Heart right ventricle (tissue), 16 donors: ENCODE measurements around the gene GAREM1. TPM values are rescaled to one million over a fixed set of nuclear protein-coding genes. Genes with fewer than 3 reads are reported as not detected.
"Not testable (repeated sequence)": the region's sequence is repeated elsewhere in the genome, so short reads cannot be mapped to it uniquely, and the experiment has no call there.

ENCODE experiments used
- ATAC-seq, 8 donors: fragments of 200-7000 bp; cut with Tn5 transposase; one replicate each; pipeline ENCODE4 v1.9.1; 2020; ENCODE audit warnings: mild to moderate bottlenecking in 8 of 8, moderate library complexity in 8 of 8, moderate number of reproducible peaks in 1 of 8
- DNase-seq, 2 donors: peaks; one replicate each; pipeline ENCODE4 v3.0.0-alpha.2; 2020
- H3K27ac ChIP-seq, 10 donors: fragments of 200-600 bp; sonication (generic) in 2 of 10; one replicate each; pipeline versions ENCODE4 v1.5.0 to v1.8.0; 2020 to 2022; ENCODE audit warnings: mild to moderate bottlenecking in 3 of 10
- H3K27me3 ChIP-seq, 7 donors: fragments of 200-600 bp; one replicate each; pipeline ENCODE4 v1.8.0; 2021 to 2022; ENCODE audit warnings: mild to moderate bottlenecking in 2 of 7
- H3K36me3 ChIP-seq, 9 donors: fragments of 200-600 bp; sonication (generic) in 1 of 9; one replicate each; pipeline versions ENCODE4 v1.5.0 to v1.8.0; 2020 to 2022; ENCODE audit warnings: mild to moderate bottlenecking in 2 of 9
- H3K4me1 ChIP-seq, 9 donors: fragments of 200-600 bp; sonication (generic) in 1 of 9; one replicate each; pipeline versions ENCODE4 v1.5.0 to v1.8.0; 2020 to 2022; ENCODE audit warnings: mild to moderate bottlenecking in 4 of 9
- H3K4me3 ChIP-seq, 10 donors: fragments of 200-600 bp; sonication (generic) in 2 of 10; one replicate each; pipeline versions ENCODE4 v1.5.0 to v1.8.0; 2020 to 2022; ENCODE audit warnings: mild to moderate bottlenecking in 7 of 10, moderate library complexity in 2 of 10
- H3K9me3 ChIP-seq, 11 donors: fragments of 200-600 bp in 10 of 11; sonication (generic) in 2 of 11; one replicate each; pipeline versions ENCODE4 v1.5.0 to v1.8.0; 2013 to 2022; ENCODE audit warnings: mild to moderate bottlenecking in 2 of 11, control low read depth in 1 of 11, moderate library complexity in 1 of 11
- CTCF ChIP-seq, 9 donors: fragments of 200-600 bp; sonication (generic) in 2 of 9; IDR thresholded peaks; one replicate each; pipeline versions ENCODE4 v1.5.0 to v1.8.0; 2021 to 2022; ENCODE audit warnings: antibody characterized with exemption in 9 of 9, mild to moderate bottlenecking in 5 of 9, moderate library complexity in 1 of 9
- WGBS, 2 donors: extraction: QIAGEN DNeasy Blood & Tissue Kit; methylation state at CpG; one replicate each; pipeline ENCODE4 v1.1.7; 2013; ENCODE audit warnings: inconsistent platforms in 1 of 2; 5-methylcytosine and 5-hydroxymethylcytosine counted together
- intact Hi-C, 10 donors: fragments of 100-400 bp; cut with DNase I; formaldehyde crosslinking; loops; one replicate each; pipeline versions ENCODE4 v1.11.1 to v1.14.2; 2022
- polyA plus RNA-seq, 2 donors: library from polyadenylated mRNA; stranded (reverse); fragments of 200-250 nt; gene quantifications; one replicate each; pipeline ENCODE4 v1.2.3, GENCODE V29; 2013
- total RNA-seq, 10 donors: library from RNA; stranded (reverse); fragmentation: NEBNext Ultra II Directional in 3 of 10; extraction: Animal tissue kit (Norgen Biotek cat#: 25700) in 3 of 10; gene quantifications; one replicate each; pipeline versions ENCODE4 v1.2.1 to v1.2.4, GENCODE V29; 2021 to 2023
- donor health status: Arrhythmogenic right ventricular cardiomyopathy.
- donor health status: ischemic (EF 13 %, LVEDD 7.1; RV severe dilation, severe dysfunction).
- donor health status: healthy with polysubstance abuse.
- donor health status: DM: no; HTN: yes; CAD: no.
- donor health status: DM: no; HTN: no; CAD: no.
- donor health status: ischemic (EF 25% LVEDD 6.9; RV normal size, moderate dysfunction).
- donor health status: ischemic (EF 25% LVEDD 5.7; RV mildly dilated, moderate dysfunction).
- donor health status: healthy.
- donor health status: DM: yes; HTN: yes; CAD: no.
- donor health status: Ischemic cardiomyopathy.
- donor health status: ischemic (EF 35%, LVEDD 5.7; RV mildly dilated, moderate dysfunction).
- donor health status: nonischemic (EF 11% LVEDD 7.7; RV severe dilation, severe dysfunction).
- donor health status: DM: yes; HTN: yes; CAD: no.
- donor health status: PGD.
- donor health status: ischemic (EF 29% LVEDD 5.4; RV normal size, mild dysfunction).
- donor health status: nonischemic (EF 23%, LVEDD 6.1; RV moderate dilation, normal function).

The GAREM1 gene
- total and polyA plus RNA-seq, 12 donors = 2.4 to 26.1 (median 13.4) TPM

DNA sequence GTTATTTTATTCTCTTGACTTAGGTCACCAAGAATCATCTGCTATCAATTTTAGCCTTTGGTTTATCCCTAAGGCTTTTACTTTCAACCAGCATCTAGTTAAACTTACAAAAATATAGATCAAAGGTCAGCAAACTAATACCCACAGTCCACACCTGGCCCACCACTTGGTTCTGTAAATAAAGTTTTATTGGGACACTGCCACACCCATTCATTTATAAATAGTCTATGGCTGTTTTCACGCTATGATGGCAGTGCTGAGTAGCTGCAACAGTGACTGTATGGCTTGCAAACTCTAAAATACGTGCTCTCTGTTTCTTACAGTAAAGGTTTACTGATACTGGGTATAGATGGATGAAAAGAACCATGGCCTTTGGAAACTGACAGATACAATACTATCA lies 173.8 kb downstream of the GAREM1 start:
- 91 to 95% methylated on average over 2 of the region's 2 CpGs for WGBS, 2 donors
- Histone ChIP-seq H3K4me1 (peaks cover 0 to 19% (median 2%) of the 10 kb centered on the region in 9 donors), H3K9me3 (peaks cover 0 to under 1% (median 0%) of the 10 kb centered on the region in 11 donors), H3K4me3 (no peak overlapping the region), H3K36me3 (no peaks in the 10 kb centered on the region), H3K27ac (no peak overlapping the region), H3K27me3 (peaks cover 0 to 6% (median 0%) of the 10 kb centered on the region in 7 donors)
- TF ChIP-seq CTCF (IDR thresholded peaks at IDR 0.05) = no peak
- intact Hi-C loops = loop anchor here in 1 of 10 donors (5.0 kb wide), 1 partner anchor 45 kb away; no protein-coding TSS in a partner anchor
- no peak for ATAC-seq
- no peak for DNase-seq

- intact Hi-C loops = loop anchor here in 1 of 10 donors (5.0 kb wide), 1 partner anchor 47 kb away; no protein-coding TSS in a partner anchor
- DNase-seq (no peak), ATAC-seq (no peak)
- H3K4me3 ChIP-seq = no peak overlapping the region
- no peak for TF ChIP-seq CTCF (IDR thresholded peaks at IDR 0.05)
- WGBS, 2 donors = 90 to 95% methylated on average over 3 of the region's 3 CpGs
- peaks cover 0 to 10% (median 0%) of the 10 kb centered on the region in 9 donors for H3K4me1 ChIP-seq
- peaks cover 0 to 5% (median 0%) of the 10 kb centered on the region in 11 donors for H3K9me3 ChIP-seq
- no peak overlapping the region for H3K27ac ChIP-seq
- no peaks in the 10 kb centered on the region for H3K36me3 ChIP-seq
- H3K27me3 ChIP-seq = peaks cover 0 to 6% (median 0%) of the 10 kb centered on the region in 7 donors
Measured at GRCh38 chr18:32295604-32296003, 175.1 kb downstream of the GAREM1 start.

- Histone ChIP-seq H3K4me3 (no peak overlapping the region), H3K9me3 (peaks cover 0 to 5% (median 0%) of the 10 kb centered on the region in 11 donors), H3K27ac (no peak overlapping the region), H3K27me3 (peaks cover 0 to 6% (median 0%) of the 10 kb centered on the region in 7 donors), H3K4me1 (peaks cover 0 to 7% (median 0%) of the 10 kb centered on the region in 9 donors), H3K36me3 (no peaks in the 10 kb centered on the region)
- 82 to 86% methylated on average over 2 of the region's 2 CpGs for WGBS, 2 donors
- TF ChIP-seq CTCF (IDR thresholded peaks at IDR 0.05) = no peak
- DNase-seq = no peak
- intact Hi-C loops = loop anchor here in 2 of 10 donors (5.0 kb wide), 1 partner anchor 179 kb away; the partner anchor contains the start of gene GAREM1 (in 2 of the 2)
- ATAC-seq = no peak
Measured at GRCh38 chr18:32293107-32293506, 177.6 kb downstream of the GAREM1 start.

GRCh38 chr18:32291623-32292022 lies 179.1 kb downstream of the GAREM1 start:
- not testable (repeated sequence) for H3K4me1 ChIP-seq, H3K9me3 ChIP-seq, H3K27me3 ChIP-seq, H3K4me3 ChIP-seq, DNase-seq, H3K27ac ChIP-seq, ATAC-seq
- H3K36me3 ChIP-seq = peaks cover 0 to 13% (median 0%) of the 10 kb centered on the region in 9 donors
- intact Hi-C loops = loop anchor here in 2 of 10 donors (5.0 kb wide), 1 partner anchor 181 kb away; the partner anchor contains the start of gene GAREM1 (in 2 of the 2)
- WGBS, 2 donors = 76 to 97% methylated on average over 3 of the region's 3 CpGs

DNA sequence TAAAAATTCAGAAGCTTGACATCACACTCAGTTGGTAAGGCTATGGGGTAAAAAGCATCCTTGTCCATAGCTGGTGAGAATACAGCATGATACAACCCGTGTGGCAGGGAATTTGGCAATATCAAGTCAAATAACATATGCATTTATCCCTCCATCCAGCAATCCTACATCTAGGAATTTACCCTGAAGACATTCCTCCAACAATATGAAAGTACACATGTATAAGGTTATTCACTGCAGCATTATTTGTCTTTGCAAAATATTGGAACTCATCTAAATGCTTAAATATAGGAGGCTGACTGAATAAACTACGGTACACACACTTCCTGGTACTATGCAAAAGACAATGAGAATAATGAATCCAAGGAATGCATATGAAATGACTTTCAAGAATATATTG lies 179.9 kb downstream of the GAREM1 start:
- WGBS, 2 donors = 64 to 76% methylated on average over 2 of the region's 2 CpGs
- TF ChIP-seq CTCF (IDR thresholded peaks at IDR 0.05) = no peak
- no peak overlapping the region for H3K27ac ChIP-seq
- DNase-seq (no peak), ATAC-seq (no peak)
- peaks cover 0 to 16% (median 0%) of the 10 kb centered on the region in 9 donors for H3K36me3 ChIP-seq
- H3K9me3 ChIP-seq = peaks cover 0 to 5% (median 0%) of the 10 kb centered on the region in 11 donors
- peaks cover 0 to 3% (median 0%) of the 10 kb centered on the region in 7 donors for H3K27me3 ChIP-seq
- intact Hi-C loops = loop anchor here in 2 of 10 donors (5.0 kb wide), 1 partner anchor 181 kb away; the partner anchor contains the start of gene GAREM1 (in 2 of the 2)
- H3K4me3 ChIP-seq = no peak overlapping the region
- no peaks in the 10 kb centered on the region for H3K4me1 ChIP-seq
